ENCODE measurements around the gene MYCL. TPM values are rescaled to one million over a fixed set of nuclear protein-coding genes. Genes with fewer than 3 reads are reported as not detected.

The MYCL gene
- total and polyA plus RNA-seq, 9 donors, result 1.7 to 8.4 (median 3.2) TPM

DNA sequence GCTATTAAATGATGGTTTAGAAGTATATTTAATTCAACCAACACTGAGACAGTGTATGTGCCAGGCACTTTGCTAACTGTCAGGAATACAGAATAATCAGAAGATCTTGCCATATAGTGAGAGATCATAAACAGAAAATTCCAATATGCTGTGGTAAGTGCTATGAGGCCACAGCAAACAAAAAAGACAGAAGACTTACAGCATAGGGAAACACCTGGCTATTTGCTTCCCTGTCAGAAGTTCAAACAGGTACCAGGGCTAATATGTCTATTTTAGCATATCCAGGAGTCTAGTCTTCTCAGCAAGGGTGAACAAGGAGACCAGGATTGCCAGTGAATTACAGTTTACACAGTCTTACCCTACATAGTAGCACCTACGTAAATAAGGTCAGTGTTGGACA lies 48.8 kb downstream of the MYCL start:
- no peak overlapping the region for H3K4me3 ChIP-seq (ENCODE audit: low read length)
- peaks cover 30% of the 10 kb centered on the region for H3K36me3 ChIP-seq (ENCODE audit: control insufficient read depth, insufficient read depth, low read length)
- no CpG with 5 or more reads among the region's 1 CpG for WGBS (ENCODE audit: insufficient coverage)
- no peak overlapping the region for H3K27ac ChIP-seq (ENCODE audit: low read length)
- no peaks in the 10 kb centered on the region for H3K27me3 ChIP-seq (ENCODE audit: control insufficient read depth, insufficient read depth, low read length)
- H3K9me3 ChIP-seq (replicated peaks; ENCODE audit: control insufficient read depth, low read depth, low read length), result no peaks in the 10 kb centered on the region
- H3K4me1 ChIP-seq (ENCODE audit: control insufficient read depth, insufficient read depth, low read length), result no peaks in the 10 kb centered on the region
- no peak for DNase-seq

DNA sequence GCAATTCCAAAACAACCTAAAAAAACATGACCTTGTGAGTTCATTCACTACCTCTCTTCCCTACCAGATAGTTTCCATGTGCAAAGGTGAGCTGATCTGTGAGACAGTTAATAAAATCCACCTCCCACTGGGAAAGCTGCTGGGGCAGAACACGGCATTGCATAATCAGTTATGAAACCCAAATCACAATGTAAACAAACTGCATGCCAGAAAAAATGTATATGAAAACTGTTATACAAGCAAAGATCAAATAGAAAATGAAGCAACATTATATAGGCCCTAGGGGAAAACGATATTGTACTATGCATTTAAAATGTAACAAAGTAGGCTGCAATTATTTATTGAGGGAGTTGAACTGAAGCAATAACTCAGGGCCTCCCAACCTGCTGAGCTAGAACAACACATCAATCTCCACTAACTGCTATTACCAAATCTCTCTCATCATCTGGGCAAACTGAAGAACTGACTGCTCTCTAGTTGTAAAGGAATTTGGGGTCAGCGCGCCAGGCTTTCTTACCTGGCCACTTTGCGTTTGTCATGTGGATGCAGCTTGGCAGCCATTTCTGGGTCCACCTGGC lies 49.4 kb downstream of the MYCL start:
- 100% methylated on average over 2 of the region's 5 CpGs for WGBS (ENCODE audit: insufficient coverage)
- Histone ChIP-seq H3K27me3 (ENCODE audit: control insufficient read depth, insufficient read depth, low read length) (no peaks in the 10 kb centered on the region), H3K4me3 (ENCODE audit: low read length) (no peak overlapping the region), H3K27ac (ENCODE audit: low read length) (no peak overlapping the region), H3K36me3 (ENCODE audit: control insufficient read depth, insufficient read depth, low read length) (peaks cover 35% of the 10 kb centered on the region), H3K9me3 (replicated peaks; ENCODE audit: control insufficient read depth, low read depth, low read length) (no peaks in the 10 kb centered on the region), H3K4me1 (ENCODE audit: control insufficient read depth, insufficient read depth, low read length) (peaks cover under 1% of the 10 kb centered on the region)
- no peak for DNase-seq

DNA sequence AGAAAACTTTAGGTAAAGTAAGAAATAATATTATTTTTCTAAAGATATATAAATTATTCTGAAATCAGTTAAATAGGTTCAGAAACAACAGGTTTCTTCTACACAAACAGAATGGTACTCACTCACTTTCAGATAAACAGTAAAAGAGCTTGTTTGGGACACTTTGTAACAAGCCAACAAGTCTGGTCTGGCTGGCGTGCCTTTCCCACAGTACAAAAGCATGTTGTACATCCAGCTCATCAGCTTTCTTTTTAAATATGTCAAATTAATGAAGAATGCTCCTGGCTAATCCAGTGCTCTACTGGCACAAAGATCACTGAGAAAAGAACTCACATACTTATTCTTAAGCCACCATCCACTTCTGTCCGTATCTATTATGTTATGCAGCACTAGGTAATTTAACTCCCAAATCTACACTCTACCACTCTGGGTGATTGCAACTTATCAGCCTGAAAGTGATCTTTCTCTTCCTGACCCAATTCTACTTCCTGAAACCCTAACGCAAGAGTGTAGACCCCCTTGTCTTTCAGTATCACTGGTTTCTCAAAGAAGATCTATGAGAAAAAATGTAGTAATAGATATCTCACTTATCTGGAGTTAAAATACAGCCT lies 51.0 kb downstream of the MYCL start:
- Histone ChIP-seq H3K4me3 (ENCODE audit: low read length) (no peak overlapping the region), H3K9me3 (replicated peaks; ENCODE audit: control insufficient read depth, low read depth, low read length) (no peaks in the 10 kb centered on the region), H3K36me3 (ENCODE audit: control insufficient read depth, insufficient read depth, low read length) (peaks cover 36% of the 10 kb centered on the region), H3K27me3 (ENCODE audit: control insufficient read depth, insufficient read depth, low read length) (no peaks in the 10 kb centered on the region), H3K27ac (ENCODE audit: low read length) (no peak overlapping the region), H3K4me1 (ENCODE audit: control insufficient read depth, insufficient read depth, low read length) (peaks cover 12% of the 10 kb centered on the region)
- 100% methylated on average over 1 of the region's 3 CpGs for WGBS (ENCODE audit: insufficient coverage)
- no peak for DNase-seq

DNA sequence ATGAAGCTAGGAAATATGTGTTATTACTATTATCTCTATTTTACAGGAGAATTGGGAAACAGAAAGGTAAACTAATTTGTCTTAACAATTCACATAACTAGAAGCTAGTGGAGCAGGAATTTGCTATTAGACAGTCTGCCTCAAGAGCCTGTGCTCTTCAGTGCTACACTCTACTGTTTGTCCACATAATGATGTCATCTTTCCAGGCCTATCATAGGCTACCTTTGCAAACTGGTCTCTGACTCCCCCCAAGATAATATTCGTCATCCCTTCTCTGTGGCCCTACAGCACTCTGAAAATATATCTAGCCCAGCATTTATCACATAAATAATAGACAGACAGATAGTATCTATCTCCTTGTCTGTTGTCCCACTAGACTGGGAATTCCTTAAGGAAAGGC lies 52.5 kb downstream of the MYCL start:
- Histone ChIP-seq H3K4me3 (ENCODE audit: low read length) (no peak overlapping the region), H3K4me1 (ENCODE audit: control insufficient read depth, insufficient read depth, low read length) (peaks cover 25% of the 10 kb centered on the region), H3K27me3 (ENCODE audit: control insufficient read depth, insufficient read depth, low read length) (no peaks in the 10 kb centered on the region), H3K36me3 (ENCODE audit: control insufficient read depth, insufficient read depth, low read length) (peaks cover 33% of the 10 kb centered on the region), H3K27ac (ENCODE audit: low read length) (no peak overlapping the region), H3K9me3 (replicated peaks; ENCODE audit: control insufficient read depth, low read depth, low read length) (no peaks in the 10 kb centered on the region)
- no CpG with 5 or more reads among the region's 1 CpG for WGBS (ENCODE audit: insufficient coverage)
- no peak for DNase-seq

DNA sequence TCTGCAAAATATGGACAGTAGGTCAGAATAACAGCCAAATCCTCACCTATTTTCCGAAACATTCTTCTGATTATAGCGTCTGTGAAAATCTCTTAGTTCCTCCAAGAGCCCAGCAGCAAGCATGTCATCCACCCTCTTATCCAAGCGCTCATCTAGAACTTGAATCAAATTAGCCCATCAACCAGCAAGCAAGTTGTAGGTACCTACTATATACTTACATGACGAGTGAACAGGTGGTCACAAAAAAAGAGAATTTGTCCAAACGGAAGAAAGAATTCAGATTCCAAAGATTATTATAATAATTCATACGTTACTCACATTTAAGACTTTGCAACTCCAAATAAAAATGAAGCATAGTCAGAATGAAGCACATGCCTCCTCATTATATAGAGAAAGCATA lies 53.8 kb downstream of the MYCL start:
- no peak overlapping the region for H3K4me3 ChIP-seq (ENCODE audit: low read length)
- no peaks in the 10 kb centered on the region for H3K27me3 ChIP-seq (ENCODE audit: control insufficient read depth, insufficient read depth, low read length)
- no peak for DNase-seq
- H3K9me3 ChIP-seq (replicated peaks; ENCODE audit: control insufficient read depth, low read depth, low read length), result no peaks in the 10 kb centered on the region
- 88% methylated on average over 2 of the region's 6 CpGs for WGBS (ENCODE audit: insufficient coverage)
- no peak overlapping the region for H3K27ac ChIP-seq (ENCODE audit: low read length)
- peaks cover 41% of the 10 kb centered on the region for H3K36me3 ChIP-seq (ENCODE audit: control insufficient read depth, insufficient read depth, low read length)
- peaks cover 27% of the 10 kb centered on the region for H3K4me1 ChIP-seq (ENCODE audit: control insufficient read depth, insufficient read depth, low read length)

DNA sequence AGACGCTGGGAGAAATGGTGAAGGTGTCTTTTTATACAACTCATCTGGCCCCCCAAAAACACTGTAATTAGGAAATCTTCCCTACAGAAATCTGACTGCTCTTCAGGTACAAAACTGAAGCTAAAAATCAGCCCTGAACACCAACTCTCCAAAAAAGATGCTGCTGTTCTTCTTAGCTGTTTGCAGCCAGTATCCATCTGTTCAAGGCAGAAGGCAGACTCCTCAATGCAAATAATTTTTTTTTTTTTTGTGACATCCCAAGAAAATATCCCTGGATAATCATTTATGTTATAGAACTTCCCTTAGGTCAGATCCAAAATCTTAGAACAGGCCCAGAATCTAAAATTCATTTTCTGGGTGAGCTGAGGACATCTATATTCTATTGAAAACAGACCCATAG lies 54.9 kb downstream of the MYCL start:
- H3K4me1 ChIP-seq (ENCODE audit: control insufficient read depth, insufficient read depth, low read length), result peaks cover 27% of the 10 kb centered on the region
- peaks cover 47% of the 10 kb centered on the region for H3K36me3 ChIP-seq (ENCODE audit: control insufficient read depth, insufficient read depth, low read length)
- no CpG with 5 or more reads among the region's 1 CpG for WGBS (ENCODE audit: insufficient coverage)
- H3K27ac ChIP-seq (ENCODE audit: low read length), result peak overlapping the region; percentile 90
- H3K4me3 ChIP-seq (ENCODE audit: low read length), result no peak overlapping the region
- no peaks in the 10 kb centered on the region for H3K9me3 ChIP-seq (replicated peaks; ENCODE audit: control insufficient read depth, low read depth, low read length)
- H3K27me3 ChIP-seq (ENCODE audit: control insufficient read depth, insufficient read depth, low read length), result no peaks in the 10 kb centered on the region
- no peak for DNase-seq

DNA sequence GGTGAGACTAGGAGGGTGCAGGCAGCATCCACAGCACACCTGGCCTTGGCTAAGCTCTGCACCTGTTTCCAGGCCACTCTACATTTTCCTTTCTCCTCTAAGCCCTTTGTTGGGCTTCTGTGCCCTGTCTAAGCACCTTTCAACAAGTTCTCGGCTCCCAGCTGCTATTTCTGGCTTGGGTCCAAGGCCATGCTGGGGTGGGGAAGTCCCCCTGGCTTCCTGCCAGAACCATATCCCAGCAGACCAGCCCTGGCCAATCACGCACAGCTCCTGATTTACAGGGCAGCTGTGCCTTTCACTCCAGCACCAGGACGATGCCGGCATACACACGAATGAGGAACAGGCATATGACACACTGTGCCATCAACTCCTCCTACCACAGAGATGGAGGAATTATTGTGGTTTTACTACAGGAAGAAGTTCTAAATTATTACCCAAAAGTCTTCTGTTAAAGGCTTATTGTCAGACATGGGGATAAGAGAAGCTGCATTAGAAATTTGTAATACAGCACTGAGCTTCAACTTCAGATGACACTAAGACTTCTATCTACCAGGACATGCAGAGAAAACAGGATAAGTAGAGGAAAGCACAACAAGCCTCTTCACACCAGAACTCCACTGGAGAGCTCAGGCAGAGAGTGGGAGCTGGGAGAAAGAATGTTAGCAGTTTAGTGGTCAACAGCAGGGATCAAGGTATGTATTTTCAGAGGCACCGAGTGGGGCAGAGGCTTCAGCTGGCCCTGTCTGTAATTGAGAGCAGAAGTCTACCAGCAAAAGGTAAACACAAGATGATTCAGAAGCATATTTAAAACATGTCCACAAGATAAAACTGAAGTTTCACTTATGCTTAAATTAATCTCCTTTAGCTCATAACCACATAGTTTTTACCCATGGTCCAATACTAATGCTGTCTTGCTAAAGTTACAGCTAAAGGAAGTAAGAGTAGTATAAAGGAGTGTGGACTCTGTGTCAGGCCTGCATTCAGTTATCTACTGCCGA lies 55.8 kb downstream of the MYCL start:
- H3K36me3 ChIP-seq (ENCODE audit: control insufficient read depth, insufficient read depth, low read length), result peaks cover 52% of the 10 kb centered on the region
- WGBS (ENCODE audit: insufficient coverage), result no CpG with 5 or more reads among the region's 7 CpGs

More for the DNA sequence above, 55.8 kb downstream of the MYCL start:
- H3K4me3 ChIP-seq (ENCODE audit: low read length), result no peak overlapping the region
- H3K9me3 ChIP-seq (replicated peaks; ENCODE audit: control insufficient read depth, low read depth, low read length), result no peaks in the 10 kb centered on the region
- peaks cover 27% of the 10 kb centered on the region for H3K4me1 ChIP-seq (ENCODE audit: control insufficient read depth, insufficient read depth, low read length)
- peak overlapping the region; percentile 90 for H3K27ac ChIP-seq (ENCODE audit: low read length)
- peak; percentile 95 for DNase-seq
- no peaks in the 10 kb centered on the region for H3K27me3 ChIP-seq (ENCODE audit: control insufficient read depth, insufficient read depth, low read length)

Other genes with a start within 250 kb of the MYCL start
- gene NT5C1A, start 229.8 kb downstream of the MYCL start, total RNA-seq, result 9.3 TPM
- gene NT5C1A, start 229.8 kb downstream of the MYCL start, polyA plus RNA-seq (ENCODE audit: insufficient read depth in 1 of 8, insufficient read length in 8 of 8, low replicate concordance in 1 of 8), result 1 to 10 TPM; 4.1 to 8.8 (median 6.0) TPM
- 1.8 TPM for gene HPCAL4, start 210.5 kb downstream of the MYCL start, total RNA-seq
- gene HPCAL4, start 210.5 kb downstream of the MYCL start, polyA plus RNA-seq (ENCODE audit: insufficient read depth in 1 of 8, insufficient read length in 8 of 8, low replicate concordance in 1 of 8), result 1 to 10 TPM in 6 of 8 donors, under 1 TPM in 2; 0.51 to 1.2 (median 1.1) TPM
- gene PPIE, start 163.0 kb downstream of the MYCL start, total RNA-seq, result 35.3 TPM
- 10 to 100 TPM; 38.6 to 48.6 (median 43.7) TPM for gene PPIE, start 163.0 kb downstream of the MYCL start, polyA plus RNA-seq (ENCODE audit: insufficient read depth in 1 of 8, insufficient read length in 8 of 8, low replicate concordance in 1 of 8)
- gene OXCT2, start 130.6 kb downstream of the MYCL start, total RNA-seq, result 0.44 TPM
- under 1 TPM in 6 of 8 donors, not detected in 2; 0.09 to 0.47 (median 0.30) TPM for gene OXCT2, start 130.6 kb downstream of the MYCL start, polyA plus RNA-seq (ENCODE audit: insufficient read depth in 1 of 8, insufficient read length in 8 of 8, low replicate concordance in 1 of 8)
- 0.71 TPM for gene BMP8B, start 113.1 kb downstream of the MYCL start, total RNA-seq
- 1 to 10 TPM in 7 of 8 donors, under 1 TPM in 1; 0.99 to 3.4 (median 1.6) TPM for gene BMP8B, start 113.1 kb downstream of the MYCL start, polyA plus RNA-seq (ENCODE audit: insufficient read depth in 1 of 8, insufficient read length in 8 of 8, low replicate concordance in 1 of 8)
- 19.1 TPM for gene TRIT1, start 18.4 kb downstream of the MYCL start, total RNA-seq
- gene TRIT1, start 18.4 kb downstream of the MYCL start, polyA plus RNA-seq (ENCODE audit: insufficient read depth in 1 of 8, insufficient read length in 8 of 8, low replicate concordance in 1 of 8), result 10 to 100 TPM in 7 of 8 donors, 1 to 10 TPM in 1; 9.9 to 20.0 (median 13.9) TPM
- 0.62 TPM for gene MFSD2A, start 53.2 kb upstream of the MYCL start, total RNA-seq
- gene MFSD2A, start 53.2 kb upstream of the MYCL start, polyA plus RNA-seq (ENCODE audit: insufficient read depth in 1 of 8, insufficient read length in 8 of 8, low replicate concordance in 1 of 8), result 1 to 10 TPM in 7 of 8 donors, under 1 TPM in 1; 0.87 to 6.8 (median 1.9) TPM
- 77.0 TPM for gene CAP1, start 138.8 kb upstream of the MYCL start, total RNA-seq
- 100 to 1,000 TPM in 2 of 8 donors, 10 to 100 TPM in 6; 75.3 to 110 (median 82.0) TPM for gene CAP1, start 138.8 kb upstream of the MYCL start, polyA plus RNA-seq (ENCODE audit: insufficient read depth in 1 of 8, insufficient read length in 8 of 8, low replicate concordance in 1 of 8)
- 38.9 TPM for gene PPT1, start 195.3 kb upstream of the MYCL start, total RNA-seq
- 10 to 100 TPM; 43.1 to 68.4 (median 47.1) TPM for gene PPT1, start 195.3 kb upstream of the MYCL start, polyA plus RNA-seq (ENCODE audit: insufficient read depth in 1 of 8, insufficient read length in 8 of 8, low replicate concordance in 1 of 8)

All from muscle of leg (tissue), 11 donors.